Measurements from ENCODE around the gene THRB. TPM values are rescaled to one million over a fixed set of nuclear protein-coding genes. Genes with fewer than 3 reads are reported as not detected.

The THRB gene
- total and polyA plus RNA-seq, 4 experiments from 2014 or later = 0.03 TPM; not detected in 3

- Mint-ChIP-seq H3K4me1 (no peaks in the 10 kb centered on the region), H3K9me3 (peaks cover 0 to 4% (median 0%) of the 10 kb centered on the region in 8 donors), H3K27me3 (no peaks in the 10 kb centered on the region), H3K36me3 (no peaks in the 10 kb centered on the region), H3K4me3 (no peak overlapping the region), H3K27ac (no peak overlapping the region)
- DNase-seq = no peak
- CTCF ChIA-PET (ENCODE audit: partially characterized antibody) = no interaction called here
- Histone ChIP-seq H3K4me3 (ENCODE audit: low read length in 2 of 2) (no peak overlapping the region), H3K36me3 (ENCODE audit: insufficient read depth, low read length) (no peaks in the 10 kb centered on the region), H3K4me1 (ENCODE audit: insufficient read depth, low read length) (no peaks in the 10 kb centered on the region), H3K9me3 (ENCODE audit: control insufficient read depth in 1 of 2, low read length in 2 of 2) (no peaks in the 10 kb centered on the region), H3K27ac (ENCODE audit: low read depth, low read length) (no peak overlapping the region), H3K27me3 (ENCODE audit: insufficient read depth, low read length) (no peaks in the 10 kb centered on the region)
- intact Hi-C loops (cut with micrococcal nuclease) = no loop called here
- POLR2A ChIA-PET (ENCODE audit: partially characterized antibody) = no interaction called here
These were observed 36.9 kb downstream of the THRB start for GRCh38 chr3:24457719-24458118.

- H3K27ac ChIP-seq (ENCODE audit: low read depth, low read length) = no peak overlapping the region
- H3K27ac Mint-ChIP-seq = no peak overlapping the region
- H3K27me3 Mint-ChIP-seq = no peaks in the 10 kb centered on the region
- H3K9me3 Mint-ChIP-seq = peaks cover 0 to 3% (median 0%) of the 10 kb centered on the region in 8 donors
- CTCF ChIA-PET (ENCODE audit: partially characterized antibody) = interaction anchor here (0.7 kb wide), 1 partner anchor 36 kb away, joined by 3 read pairs; no protein-coding TSS in a partner anchor
- no peak overlapping the region for H3K4me3 Mint-ChIP-seq
- DNase-seq = no peak
- no peaks in the 10 kb centered on the region for H3K4me1 ChIP-seq (ENCODE audit: insufficient read depth, low read length)
- no peaks in the 10 kb centered on the region for H3K27me3 ChIP-seq (ENCODE audit: insufficient read depth, low read length)
- H3K9me3 ChIP-seq (ENCODE audit: control insufficient read depth in 1 of 2, low read length in 2 of 2) = no peaks in the 10 kb centered on the region
- POLR2A ChIA-PET (ENCODE audit: partially characterized antibody) = interaction anchor here (0.7 kb wide), 1 partner anchor 23 kb away, joined by 4 read pairs; no protein-coding TSS in a partner anchor
- no peaks in the 10 kb centered on the region for H3K4me1 Mint-ChIP-seq
- H3K36me3 Mint-ChIP-seq = no peaks in the 10 kb centered on the region
- intact Hi-C loops (cut with micrococcal nuclease) = no loop called here
- no peaks in the 10 kb centered on the region for H3K36me3 ChIP-seq (ENCODE audit: insufficient read depth, low read length)
- no peak overlapping the region for H3K4me3 ChIP-seq (ENCODE audit: low read length in 2 of 2)
These were observed 39.8 kb downstream of the THRB start for GRCh38 chr3:24454856-24455255.

- Histone ChIP-seq H3K27me3 (ENCODE audit: insufficient read depth, low read length) (no peaks in the 10 kb centered on the region), H3K4me1 (ENCODE audit: insufficient read depth, low read length) (no peaks in the 10 kb centered on the region), H3K4me3 (ENCODE audit: low read length in 2 of 2) (no peak overlapping the region), H3K9me3 (ENCODE audit: control insufficient read depth in 1 of 2, low read length in 2 of 2) (no peaks in the 10 kb centered on the region), H3K27ac (ENCODE audit: low read depth, low read length) (no peak overlapping the region), H3K36me3 (ENCODE audit: insufficient read depth, low read length) (no peaks in the 10 kb centered on the region)
- intact Hi-C loops (cut with micrococcal nuclease) = no loop called here
- CTCF ChIA-PET (ENCODE audit: partially characterized antibody) = interaction anchor here (0.7 kb wide), 1 partner anchor 37 kb away, joined by 3 read pairs; no protein-coding TSS in a partner anchor
- Mint-ChIP-seq H3K36me3 (no peaks in the 10 kb centered on the region), H3K27ac (no peak overlapping the region), H3K4me1 (no peaks in the 10 kb centered on the region), H3K9me3 (peaks cover 0 to 3% (median 0%) of the 10 kb centered on the region in 8 donors), H3K27me3 (no peaks in the 10 kb centered on the region), H3K4me3 (no peak overlapping the region)
- POLR2A ChIA-PET (ENCODE audit: partially characterized antibody) = interaction anchor here (0.7 kb wide), 1 partner anchor 22 kb away, joined by 4 read pairs; no protein-coding TSS in a partner anchor
- no peak for DNase-seq
These were observed 40.3 kb downstream of the THRB start for GRCh38 chr3:24454393-24454792.

GRCh38 chr3:24451461-24452099, 43.1 kb downstream of the THRB start:
- POLR2A ChIA-PET (ENCODE audit: partially characterized antibody) = no interaction called here
- CTCF ChIA-PET (ENCODE audit: partially characterized antibody) = interaction anchor here (1.3 kb wide), 1 partner anchor 97 kb away, joined by 3 read pairs; no protein-coding TSS in a partner anchor
- Histone ChIP-seq H3K9me3 (ENCODE audit: control insufficient read depth in 1 of 2, low read length in 2 of 2) (no peaks in the 10 kb centered on the region), H3K4me1 (ENCODE audit: insufficient read depth, low read length) (no peaks in the 10 kb centered on the region), H3K36me3 (ENCODE audit: insufficient read depth, low read length) (no peaks in the 10 kb centered on the region), H3K27ac (ENCODE audit: low read depth, low read length) (no peak overlapping the region), H3K27me3 (ENCODE audit: insufficient read depth, low read length) (no peaks in the 10 kb centered on the region), H3K4me3 (ENCODE audit: low read length in 2 of 2) (no peak overlapping the region)
- Mint-ChIP-seq H3K27me3 (no peaks in the 10 kb centered on the region), H3K36me3 (no peaks in the 10 kb centered on the region), H3K9me3 (peaks cover 0 to 2% (median 0%) of the 10 kb centered on the region in 8 donors), H3K4me1 (no peaks in the 10 kb centered on the region), H3K4me3 (no peak overlapping the region), H3K27ac (no peak overlapping the region)
- DNase-seq = no peak
- intact Hi-C loops (cut with micrococcal nuclease) = no loop called here

- H3K36me3 Mint-ChIP-seq = no peaks in the 10 kb centered on the region
- DNase-seq = no peak
- H3K9me3 Mint-ChIP-seq = peaks cover 0 to 3% (median 0%) of the 10 kb centered on the region in 8 donors
- no peaks in the 10 kb centered on the region for H3K9me3 ChIP-seq (ENCODE audit: control insufficient read depth in 1 of 2, low read length in 2 of 2)
- H3K27me3 ChIP-seq (ENCODE audit: insufficient read depth, low read length) = no peaks in the 10 kb centered on the region
- intact Hi-C loops (cut with micrococcal nuclease) = no loop called here
- H3K4me1 Mint-ChIP-seq = no peaks in the 10 kb centered on the region
- no peak overlapping the region for H3K4me3 Mint-ChIP-seq
- H3K4me1 ChIP-seq (ENCODE audit: insufficient read depth, low read length) = no peaks in the 10 kb centered on the region
- ChIA-PET CTCF (ENCODE audit: partially characterized antibody) (interaction anchor here (1.3 kb wide), 1 partner anchor 98 kb away, joined by 3 read pairs; no protein-coding TSS in a partner anchor), POLR2A (ENCODE audit: partially characterized antibody) (no interaction called here)
- H3K36me3 ChIP-seq (ENCODE audit: insufficient read depth, low read length) = no peaks in the 10 kb centered on the region
- no peak overlapping the region for H3K4me3 ChIP-seq (ENCODE audit: low read length in 2 of 2)
- H3K27me3 Mint-ChIP-seq = no peaks in the 10 kb centered on the region
- no peak overlapping the region for H3K27ac ChIP-seq (ENCODE audit: low read depth, low read length)
- H3K27ac Mint-ChIP-seq = no peak overlapping the region
These were observed 44.3 kb downstream of the THRB start for GRCh38 chr3:24450160-24450907.

GRCh38 chr3:24447836-24448235, 46.8 kb downstream of the THRB start:
- Mint-ChIP-seq H3K27me3 (no peaks in the 10 kb centered on the region), H3K4me3 (no peak overlapping the region), H3K36me3 (no peaks in the 10 kb centered on the region), H3K9me3 (peaks cover 0 to 3% (median 0%) of the 10 kb centered on the region in 8 donors), H3K27ac (no peak overlapping the region), H3K4me1 (no peaks in the 10 kb centered on the region)
- no peak for DNase-seq
- Histone ChIP-seq H3K4me1 (ENCODE audit: insufficient read depth, low read length) (no peaks in the 10 kb centered on the region), H3K36me3 (ENCODE audit: insufficient read depth, low read length) (no peaks in the 10 kb centered on the region), H3K27ac (ENCODE audit: low read depth, low read length) (no peak overlapping the region), H3K4me3 (ENCODE audit: low read length in 2 of 2) (no peak overlapping the region), H3K9me3 (ENCODE audit: control insufficient read depth in 1 of 2, low read length in 2 of 2) (no peaks in the 10 kb centered on the region), H3K27me3 (ENCODE audit: insufficient read depth, low read length) (no peaks in the 10 kb centered on the region)
- intact Hi-C loops (cut with micrococcal nuclease) = no loop called here
- CTCF ChIA-PET (ENCODE audit: partially characterized antibody) = no interaction called here
- POLR2A ChIA-PET (ENCODE audit: partially characterized antibody) = no interaction called here

- Histone ChIP-seq H3K9me3 (ENCODE audit: control insufficient read depth in 1 of 2, low read length in 2 of 2) (no peaks in the 10 kb centered on the region), H3K4me3 (ENCODE audit: low read length in 2 of 2) (no peak overlapping the region), H3K4me1 (ENCODE audit: insufficient read depth, low read length) (no peaks in the 10 kb centered on the region), H3K27ac (ENCODE audit: low read depth, low read length) (no peak overlapping the region), H3K36me3 (ENCODE audit: insufficient read depth, low read length) (no peaks in the 10 kb centered on the region), H3K27me3 (ENCODE audit: insufficient read depth, low read length) (no peaks in the 10 kb centered on the region)
- H3K36me3 Mint-ChIP-seq = no peaks in the 10 kb centered on the region
- H3K27me3 Mint-ChIP-seq = no peaks in the 10 kb centered on the region
- H3K27ac Mint-ChIP-seq = no peak overlapping the region
- DNase-seq = no peak
- H3K4me3 Mint-ChIP-seq = no peak overlapping the region
- POLR2A ChIA-PET (ENCODE audit: partially characterized antibody) = no interaction called here
- no peaks in the 10 kb centered on the region for H3K4me1 Mint-ChIP-seq
- peaks cover 0 to 3% (median 0%) of the 10 kb centered on the region in 8 donors for H3K9me3 Mint-ChIP-seq
- CTCF ChIA-PET (ENCODE audit: partially characterized antibody) = no interaction called here
- intact Hi-C loops (cut with micrococcal nuclease) = no loop called here
These were observed 48.6 kb downstream of the THRB start for GRCh38 chr3:24446032-24446431.

Measured in CD4-positive, alpha-beta memory T cell (primary cell).